K562 (cell line): Measurements from ENCODE around the gene SPATA20.

Experiments
- CBX2 ChIP-seq: fragments of 200-600 bp; sonication (generic); IDR thresholded peaks from one replicate; pipeline ENCODE4 v1.6.1; 2012; ENCODE audit warnings: mild to moderate bottlenecking, low read length, inconsistent platforms; ENCODE audit not compliant: insufficient read depth, poor library complexity, severe bottlenecking
- CREB1 ChIP-seq, 2 experiments: sonication (generic) in 1 of 2; formaldehyde crosslinking in 1 of 2; IDR thresholded peaks; 2 replicates each; pipeline versions ENCODE4 v1.6.1 to v1.8.0; 2012 to 2022; ENCODE audit warnings: inconsistent platforms in 1 of 2, mild to moderate bottlenecking in 1 of 2, missing genetic modification reagents in 1 of 2, moderate library complexity in 1 of 2
- CTCF ChIP-seq, 3 experiments: IDR thresholded peaks in 2 of 3; conservative IDR thresholded peaks in 1 of 3; 2 replicates each; pipeline ENCODE4 v1.5.1; 2011 to 2012; ENCODE audit warnings: low read length in 3 of 3, mild to moderate bottlenecking in 3 of 3, control low read depth in 2 of 3, improper control_type of control experiment in 1 of 3, inconsistent platforms in 1 of 3, low read depth in 1 of 3, mixed read lengths in 1 of 3, moderate library complexity in 1 of 3; ENCODE audit not compliant: insufficient read depth in 2 of 3
- HSF4 ChIP-seq: fragments of 250-450 bp; sonication (Bioruptor Pico); IDR thresholded peaks from 2 replicates; pipeline ENCODE4 v2.1.2; 2022; ENCODE audit warnings: mild to moderate bottlenecking, moderate library complexity, borderline replicate concordance
- JUND ChIP-seq, 2 experiments: IDR thresholded peaks; 2 replicates in 1 of 2; 3 replicates in 1 of 2; pipeline ENCODE4 v1.6.1; 2011; ENCODE audit warnings: borderline replicate concordance in 2 of 2, low read depth in 2 of 2, low read length in 2 of 2, improper control_type of control experiment in 1 of 2, missing biosample characterization in 1 of 2, missing genetic modification characterization in 1 of 2, missing genetic modification reagents in 1 of 2
- KDM1A ChIP-seq, 2 experiments: fragments of 450-650 bp; IDR thresholded peaks; 2 replicates each; pipeline ENCODE4 v1.6.1; 2016; ENCODE audit warnings: mild to moderate bottlenecking in 2 of 2
- MYC ChIP-seq, 2 experiments: fragments of 250-450 bp in 1 of 2; sonication (Bioruptor Pico) in 1 of 2; IDR thresholded peaks; 2 replicates each; pipeline versions ENCODE4 v1.5.1 to v1.6.1; 2012 to 2021; ENCODE audit warnings: low read depth in 2 of 2, borderline replicate concordance in 1 of 2, improper control_type of control experiment in 1 of 2, low read length in 1 of 2, mild to moderate bottlenecking in 1 of 2, moderate library complexity in 1 of 2
- PCBP2 ChIP-seq: fragments of 200-400 bp; formaldehyde crosslinking; IDR thresholded peaks from 2 replicates; pipeline ENCODE4 v1.6.1; 2018; ENCODE audit warnings: low read length, low read depth, mild to moderate bottlenecking, moderate library complexity; ENCODE audit not compliant: poor library complexity, severe bottlenecking
- POLR2AphosphoS5 ChIP-seq: IDR thresholded peaks from 2 replicates; pipeline ENCODE4 v1.6.1; 2011; ENCODE audit warnings: mild to moderate bottlenecking, low read depth, low read length, moderate library complexity; ENCODE audit not compliant: control insufficient read depth, insufficient read depth
- POLR3A ChIP-seq: IDR thresholded peaks from 2 replicates; pipeline ENCODE4 v1.6.1; 2011; ENCODE audit warnings: borderline replicate concordance, mild to moderate bottlenecking, moderate library complexity; ENCODE audit not compliant: insufficient read length, insufficient read depth; ENCODE audit errors: extremely low read depth
- RAD21 ChIP-seq, 2 experiments: fragments of 250-450 bp in 1 of 2; fragments of 450-650 bp in 1 of 2; sonication (Bioruptor Pico) in 1 of 2; formaldehyde crosslinking in 1 of 2; IDR thresholded peaks in 1 of 2; conservative IDR thresholded peaks in 1 of 2; 2 replicates each; pipeline versions ENCODE4 v1.4.0 to v1.8.0; 2020 to 2022; ENCODE audit warnings: mild to moderate bottlenecking in 2 of 2, moderate library complexity in 1 of 2
- RBM22 ChIP-seq: fragments of 200-400 bp; formaldehyde crosslinking; IDR thresholded peaks from 2 replicates; pipeline ENCODE4 v1.6.1; 2018; ENCODE audit warnings: low read length, low read depth; ENCODE audit not compliant: poor library complexity, severe bottlenecking
- ZHX1 ChIP-seq: fragments of 150-350 bp; conservative IDR thresholded peaks from 2 replicates; pipeline ENCODE4 v1.6.1; 2014; ENCODE audit warnings: low read length
- ZNF197 ChIP-seq: fragments of 200-800 bp; sonication (Bioruptor generic); IDR thresholded peaks from 2 replicates; pipeline ENCODE4 v1.6.1; 2016; ENCODE audit warnings: low read depth, missing genetic modification characterization, missing compliant biosample characterization

GRCh38 chr17:50594892-50595291 is 47.9 kb downstream of the SPATA20 start:
- TF ChIP-seq CREB1 (IDR thresholded peaks at IDR 0.05) (no peak), CREB1 (CRISPR knock-in tag; IDR thresholded peaks at IDR 0.05) (no peak), ZHX1 (no peak), MYC (IDR thresholded peaks at IDR 0.05; ENCODE audit: low read depth, low read length) (no peak), MYC (CRISPR knock-in tag; IDR thresholded peaks at IDR 0.05; ENCODE audit: borderline replicate concordance, low read depth) (no peak), JUND (IDR thresholded peaks at IDR 0.05; ENCODE audit: borderline replicate concordance, low read depth, low read length) (no peak), JUND (tag; IDR thresholded peaks at IDR 0.05; ENCODE audit: borderline replicate concordance, low read depth, low read length) (no peak), ZNF197 (CRISPR knock-in tag) (no peak), KDM1A (IDR thresholded peaks at IDR 0.05) (no peak), HSF4 (CRISPR knock-in tag) (no peak), CTCF (IDR thresholded peaks at IDR 0.05 in 2 of 3, conservative IDR thresholded peaks at IDR 0.05 in 1 of 3; ENCODE audit: insufficient read depth in 2 of 3, low read depth in 1 of 3, low read length in 3 of 3) (no peak), PCBP2 (no peak), POLR2AphosphoS5 (no peak), POLR3A (no peak), RAD21 (CRISPR knock-in tag; conservative IDR thresholded peaks at IDR 0.05 in 1 of 2, IDR thresholded peaks at IDR 0.05 in 1 of 2) (no peak), CBX2 (no peak), RBM22 (no peak)
